ENCODE measurements around the gene KCND2. TPM values are rescaled to one million over a fixed set of nuclear protein-coding genes. Genes with fewer than 3 reads are reported as not detected.
A peak's percentile ranks its signal among the peaks of the same experiment; 100 is the strongest.

Gene KCND2
- total RNA-seq, 1 donor from 2014 or later: 0.12 TPM

- TF ChIP-seq CTCF (conservative IDR thresholded peaks at IDR 0.05; ENCODE audit: low read depth, low read length): no peak
- no peak overlapping the region for H3K4me3 ChIP-seq (ENCODE audit: low read depth, low read length)
- DNase-seq (ENCODE audit: low read depth): peak; percentile 37
Observed at GRCh38 chr7:120793213-120793936, 520.4 kb downstream of the KCND2 start.

- TF ChIP-seq CTCF (conservative IDR thresholded peaks at IDR 0.05; ENCODE audit: low read depth, low read length): no peak
- no peak for DNase-seq (ENCODE audit: low read depth)
- H3K4me3 ChIP-seq (ENCODE audit: low read depth, low read length): no peak overlapping the region
Observed at GRCh38 chr7:120794106-120794729, 521.2 kb downstream of the KCND2 start.

- no peak for DNase-seq (ENCODE audit: low read depth)
- H3K4me3 ChIP-seq (ENCODE audit: low read depth, low read length): no peak overlapping the region
- no peak for TF ChIP-seq CTCF (conservative IDR thresholded peaks at IDR 0.05; ENCODE audit: low read depth, low read length)
Observed at GRCh38 chr7:120797026-120797645, 524.2 kb downstream of the KCND2 start.

- DNase-seq (ENCODE audit: low read depth): no peak
- H3K4me3 ChIP-seq (ENCODE audit: low read depth, low read length): no peak overlapping the region
- TF ChIP-seq CTCF (conservative IDR thresholded peaks at IDR 0.05; ENCODE audit: low read depth, low read length): no peak
Observed at GRCh38 chr7:120799147-120799546, 526.2 kb downstream of the KCND2 start.

Data from epithelial cell of proximal tubule (primary cell).